H1 (cell line): ENCODE measurements around the gene WDR26. TPM values are rescaled to one million over a fixed set of nuclear protein-coding genes. Genes with fewer than 3 reads are reported as not detected.

Source experiments
- CBX5 ChIP-seq: fragments of 300-800, 300-1000 bp; sonication (generic); IDR thresholded peaks from 2 replicates; pipeline ENCODE4 v1.7.1; 2016; ENCODE audit warnings: antibody characterized with exemption, low read length, low read depth
- POLR2AphosphoS5 ChIP-seq: IDR thresholded peaks from 2 replicates; pipeline ENCODE4 v1.6.1; 2011; ENCODE audit warnings: low read depth, low read length
- polyA plus RNA-seq, 7 experiments: library from polyadenylated mRNA; depleted of rRNA in 3 of 7; stranded (reverse) in 5 of 7; unstranded in 2 of 7; fragments of >200 nt in 5 of 7; fragments of 200-250 nt in 2 of 7; gene quantifications; 1 replicate in 5 of 7; 2 replicates in 1 of 7; 4 replicates in 1 of 7; pipeline versions ENCODE4 v1.2.1 to v1.2.3, GENCODE V29; 2011 to 2013; ENCODE audit warnings: missing spikeins in 2 of 7, mixed read lengths in 2 of 7
- total RNA-seq: library from RNA; stranded (reverse); fragmentation: NEBNext Ultra II Directional; extraction: Animal tissue kit (Norgen Biotek cat#: 25700); gene quantifications from 2 replicates; pipeline ENCODE4 v1.2.1, GENCODE V29; 2021
- TF ChIP-seq, protein P1 (sequence below), 3 experiments: IDR thresholded peaks; 1 replicate in 2 of 3; 2 replicates in 1 of 3; pipeline versions ENCODE4 v1.5.1 to v1.6.1; 2011; ENCODE audit warnings: low read length in 3 of 3, mild to moderate bottlenecking in 3 of 3, inconsistent platforms in 2 of 3, low read depth in 1 of 3, moderate library complexity in 1 of 3; ENCODE audit not compliant: insufficient read depth in 1 of 3; ENCODE audit errors: control extremely low read depth in 1 of 3

Gene WDR26
- total and polyA plus RNA-seq, 2 of the 8 experiments (the other 6 are each of a cell fraction or from before 2014, with no cell fraction given): 18.0 to 72.5 TPM

DNA sequence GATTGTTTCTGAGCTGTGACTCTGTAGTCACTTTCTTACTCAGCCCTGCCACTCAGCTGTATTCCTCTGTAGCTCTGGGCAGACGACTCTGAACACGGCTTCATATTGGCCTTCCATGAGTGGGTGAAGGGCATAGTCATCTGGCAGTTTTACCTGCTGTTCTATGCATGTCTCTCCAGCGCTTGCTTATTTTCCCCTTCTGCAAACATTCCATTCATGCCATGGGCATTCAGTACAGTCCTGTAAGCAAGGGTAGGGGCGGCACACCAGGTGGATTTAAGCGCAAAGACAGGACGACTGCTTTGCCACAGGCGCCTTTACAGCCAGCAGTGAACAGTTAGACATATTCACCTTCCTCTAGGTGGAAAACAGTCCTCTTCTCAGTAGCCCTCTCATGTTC, 4.4 kb upstream of the WDR26 start (continued):
- TF ChIP-seq, protein P1, sequence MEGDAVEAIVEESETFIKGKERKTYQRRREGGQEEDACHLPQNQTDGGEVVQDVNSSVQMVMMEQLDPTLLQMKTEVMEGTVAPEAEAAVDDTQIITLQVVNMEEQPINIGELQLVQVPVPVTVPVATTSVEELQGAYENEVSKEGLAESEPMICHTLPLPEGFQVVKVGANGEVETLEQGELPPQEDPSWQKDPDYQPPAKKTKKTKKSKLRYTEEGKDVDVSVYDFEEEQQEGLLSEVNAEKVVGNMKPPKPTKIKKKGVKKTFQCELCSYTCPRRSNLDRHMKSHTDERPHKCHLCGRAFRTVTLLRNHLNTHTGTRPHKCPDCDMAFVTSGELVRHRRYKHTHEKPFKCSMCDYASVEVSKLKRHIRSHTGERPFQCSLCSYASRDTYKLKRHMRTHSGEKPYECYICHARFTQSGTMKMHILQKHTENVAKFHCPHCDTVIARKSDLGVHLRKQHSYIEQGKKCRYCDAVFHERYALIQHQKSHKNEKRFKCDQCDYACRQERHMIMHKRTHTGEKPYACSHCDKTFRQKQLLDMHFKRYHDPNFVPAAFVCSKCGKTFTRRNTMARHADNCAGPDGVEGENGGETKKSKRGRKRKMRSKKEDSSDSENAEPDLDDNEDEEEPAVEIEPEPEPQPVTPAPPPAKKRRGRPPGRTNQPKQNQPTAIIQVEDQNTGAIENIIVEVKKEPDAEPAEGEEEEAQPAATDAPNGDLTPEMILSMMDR (IDR thresholded peaks at IDR 0.05; ENCODE audit: control extremely low read depth in 1 of 3, insufficient read depth in 1 of 3, low read depth in 1 of 3, low read length in 3 of 3): no peak
- no peak for TF ChIP-seq POLR2AphosphoS5
- no peak for TF ChIP-seq CBX5
